Natural killer cell (primary cell): ENCODE data around the gene SPPL3. TPM values are rescaled to one million over a fixed set of nuclear protein-coding genes. Genes with fewer than 3 reads are reported as not detected.

Experiments used
- ATAC-seq, 3 donors: fragments of 150-1000 bp in 2 of 3; fragments of 200-7000 bp in 1 of 3; cut with Tn5 transposase; 1 replicate in 1 of 3; 2 replicates in 2 of 3; pipeline ENCODE4 v1.10.0; 2021; ENCODE audit warnings: mild to moderate bottlenecking in 2 of 3, moderate library complexity in 2 of 3
- DNase-seq, 2 donors: peaks; one replicate each; pipeline versions ENCODE4 v3.0.0 to v3.0.0-alpha.2; 2013 to 2021; ENCODE audit warnings: mixed read lengths in 1 of 2
- H3K27ac ChIP-seq: one replicate; pipeline ENCODE4 v1.5.1; 2013; ENCODE audit warnings: mild to moderate bottlenecking, low read length
- H3K27me3 ChIP-seq: one replicate; pipeline ENCODE4 v1.6.1; 2013; ENCODE audit warnings: low read length; ENCODE audit not compliant: control insufficient read depth, insufficient read depth
- H3K36me3 ChIP-seq: one replicate; pipeline ENCODE4 v1.6.1; 2013; ENCODE audit warnings: low read length; ENCODE audit not compliant: control insufficient read depth, insufficient read depth
- H3K4me1 ChIP-seq: one replicate; pipeline ENCODE4 v1.6.1; 2013; ENCODE audit warnings: low read length; ENCODE audit not compliant: control insufficient read depth, insufficient read depth
- H3K4me3 ChIP-seq: one replicate; pipeline ENCODE4 v1.5.1; 2013; ENCODE audit warnings: low read length
- H3K9me3 ChIP-seq: one replicate; pipeline ENCODE4 v1.6.1; 2013; ENCODE audit warnings: low read length; ENCODE audit not compliant: control insufficient read depth, insufficient read depth
- H3K27ac Mint-ChIP-seq, 2 donors: one replicate each; pipeline ENCODE4 v1.8.0; 2022; ENCODE audit warnings: mild to moderate bottlenecking in 2 of 2, mixed read lengths in 2 of 2, moderate library complexity in 1 of 2
- H3K27me3 Mint-ChIP-seq, 2 donors: one replicate each; pipeline ENCODE4 v1.8.0; 2022; ENCODE audit warnings: low read depth in 2 of 2, mixed read lengths in 2 of 2
- H3K36me3 Mint-ChIP-seq: one replicate; pipeline ENCODE4 v1.8.0; 2022; ENCODE audit warnings: mixed read lengths
- H3K4me1 Mint-ChIP-seq, 2 donors: one replicate each; pipeline ENCODE4 v1.8.0; 2022; ENCODE audit warnings: mixed read lengths in 2 of 2
- H3K4me3 Mint-ChIP-seq: one replicate; pipeline ENCODE4 v1.8.0; 2022; ENCODE audit warnings: mild to moderate bottlenecking, moderate library complexity, mixed read lengths
- H3K9me3 Mint-ChIP-seq, 2 donors: one replicate each; pipeline ENCODE4 v1.8.0; 2022; ENCODE audit warnings: mixed read lengths in 2 of 2
- WGBS: methylation state at CpG from one replicate; pipeline ENCODE4 v1.1.7; 2013; ENCODE audit warnings: missing lambda C conversion rate; ENCODE audit not compliant: insufficient coverage; 5-methylcytosine and 5-hydroxymethylcytosine counted together
- intact Hi-C: fragments of 100-400 bp; cut with micrococcal nuclease; formaldehyde crosslinking; loops from one replicate; pipeline ENCODE4 v1.14.2; 2022
- total RNA-seq, 4 donors: library from RNA; stranded (reverse); fragments of 120-200 nt in 1 of 4; gene quantifications; one replicate each; pipeline versions ENCODE4 v1.2.3 to v1.2.4, GENCODE V29; 2013 to 2022
- TF ChIP-seq, protein P1 (sequence below): fragments of 200-600 bp; IDR thresholded peaks from one replicate; pipeline ENCODE4 v1.8.0; 2022; ENCODE audit warnings: antibody characterized with exemption

The SPPL3 gene
- total RNA-seq, 3 donors from 2014 or later (not counting 1 experiment from before 2014, with no cell fraction given), result 31.5 to 40.2 (median 39.9) TPM

DNA sequence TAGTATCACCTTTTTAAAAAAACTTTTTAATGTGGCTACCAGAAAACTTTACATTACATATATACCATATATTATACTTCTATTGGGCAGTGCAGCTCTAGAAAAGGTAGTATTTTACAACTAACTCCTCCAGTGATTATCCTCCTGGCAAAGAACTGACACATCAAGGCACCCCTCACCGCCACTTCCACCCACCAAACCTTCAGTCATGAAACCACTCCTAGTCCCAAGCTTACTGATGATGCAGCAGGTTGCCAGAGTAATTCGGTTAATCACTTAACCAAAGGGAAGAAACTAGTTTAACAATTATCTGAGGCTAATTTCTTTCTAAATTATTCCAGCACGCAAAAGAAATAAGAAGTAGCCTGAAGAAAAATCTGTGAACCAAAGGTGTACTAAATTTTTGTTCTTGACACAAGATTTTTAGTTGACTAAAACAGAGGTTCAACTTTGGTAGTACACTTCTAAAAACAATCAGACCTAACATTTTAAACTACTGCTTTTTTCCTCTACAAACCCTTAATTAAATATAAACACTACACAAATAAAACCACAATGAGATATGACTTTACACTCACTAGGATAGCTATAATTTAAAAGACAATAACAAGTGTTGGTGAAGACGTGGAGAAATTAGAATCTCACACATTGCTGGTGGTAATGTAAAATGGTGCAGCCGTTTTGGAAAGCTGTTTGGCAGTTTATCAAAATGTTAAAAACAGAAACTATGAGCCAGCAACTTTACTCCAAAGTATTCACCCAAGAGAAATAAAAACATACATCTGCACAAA, 16.7 kb downstream of the SPPL3 start:
- no peak for DNase-seq
- WGBS, result 84% methylated on average over 2 of the region's 5 CpGs
- H3K36me3 ChIP-seq, result no peaks in the 10 kb centered on the region
- H3K27me3 ChIP-seq, result no peaks in the 10 kb centered on the region
- H3K9me3 Mint-ChIP-seq, result no peaks in the 10 kb centered on the region
- H3K4me1 Mint-ChIP-seq, result peaks cover 49 to 51% of the 10 kb centered on the region in 2 donors
- no peak overlapping the region for H3K27ac ChIP-seq
- H3K27me3 Mint-ChIP-seq, result no peaks in the 10 kb centered on the region
- intact Hi-C loops, result no loop called here
- H3K4me3 Mint-ChIP-seq, result no peak overlapping the region
- no peak overlapping the region for H3K4me3 ChIP-seq
- ATAC-seq, result no peak
- H3K9me3 ChIP-seq, result no peaks in the 10 kb centered on the region
- TF ChIP-seq, protein P1, sequence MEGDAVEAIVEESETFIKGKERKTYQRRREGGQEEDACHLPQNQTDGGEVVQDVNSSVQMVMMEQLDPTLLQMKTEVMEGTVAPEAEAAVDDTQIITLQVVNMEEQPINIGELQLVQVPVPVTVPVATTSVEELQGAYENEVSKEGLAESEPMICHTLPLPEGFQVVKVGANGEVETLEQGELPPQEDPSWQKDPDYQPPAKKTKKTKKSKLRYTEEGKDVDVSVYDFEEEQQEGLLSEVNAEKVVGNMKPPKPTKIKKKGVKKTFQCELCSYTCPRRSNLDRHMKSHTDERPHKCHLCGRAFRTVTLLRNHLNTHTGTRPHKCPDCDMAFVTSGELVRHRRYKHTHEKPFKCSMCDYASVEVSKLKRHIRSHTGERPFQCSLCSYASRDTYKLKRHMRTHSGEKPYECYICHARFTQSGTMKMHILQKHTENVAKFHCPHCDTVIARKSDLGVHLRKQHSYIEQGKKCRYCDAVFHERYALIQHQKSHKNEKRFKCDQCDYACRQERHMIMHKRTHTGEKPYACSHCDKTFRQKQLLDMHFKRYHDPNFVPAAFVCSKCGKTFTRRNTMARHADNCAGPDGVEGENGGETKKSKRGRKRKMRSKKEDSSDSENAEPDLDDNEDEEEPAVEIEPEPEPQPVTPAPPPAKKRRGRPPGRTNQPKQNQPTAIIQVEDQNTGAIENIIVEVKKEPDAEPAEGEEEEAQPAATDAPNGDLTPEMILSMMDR, result no peak
- peaks cover 19% of the 10 kb centered on the region for H3K4me1 ChIP-seq
- no peaks in the 10 kb centered on the region for H3K36me3 Mint-ChIP-seq
- H3K27ac Mint-ChIP-seq, result peak overlapping the region in 1 of 2 donors; percentile 11

DNA sequence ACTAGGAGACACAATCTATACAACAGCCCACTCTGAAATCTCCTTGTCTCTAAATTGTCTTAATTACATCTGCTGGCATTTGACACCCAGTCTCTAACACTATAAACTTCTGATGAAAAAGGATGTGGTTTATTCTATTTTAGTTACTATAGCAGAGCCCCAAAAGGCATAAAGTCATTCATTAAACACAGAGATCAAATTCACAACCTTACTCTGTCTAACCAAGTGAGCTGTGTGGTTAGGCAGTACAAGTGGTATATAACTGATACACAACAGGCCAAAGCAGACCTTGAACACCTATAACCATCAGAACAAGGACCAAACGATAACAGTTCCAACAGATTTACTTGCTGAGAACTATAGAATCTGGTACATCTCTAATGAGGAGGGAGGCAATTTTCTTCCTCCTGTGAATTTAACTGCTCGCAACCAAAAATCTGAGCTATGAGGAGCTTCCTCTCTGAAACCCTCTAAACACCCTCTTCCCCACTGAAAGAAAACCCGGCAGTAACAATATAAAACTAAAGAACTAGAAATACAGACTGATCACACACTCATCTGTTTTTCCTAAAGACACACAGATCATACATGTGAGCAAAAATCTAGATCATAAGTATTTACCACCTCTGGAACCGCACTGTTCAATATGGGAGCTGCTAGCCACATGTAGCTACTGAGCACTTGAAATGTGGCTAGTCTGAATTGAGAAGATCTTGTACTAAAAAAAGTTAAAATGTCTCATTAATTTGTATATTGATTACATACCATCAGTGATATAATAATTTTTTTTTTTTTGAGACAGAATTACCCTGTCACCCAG, 17.7 kb downstream of the SPPL3 start:
- Histone ChIP-seq H3K27ac (peak overlapping the region; percentile 54), H3K36me3 (no peaks in the 10 kb centered on the region), H3K27me3 (no peaks in the 10 kb centered on the region), H3K4me3 (no peak overlapping the region), H3K9me3 (no peaks in the 10 kb centered on the region), H3K4me1 (peaks cover 19% of the 10 kb centered on the region)
- Mint-ChIP-seq H3K27me3 (no peaks in the 10 kb centered on the region), H3K27ac (peak overlapping the region; percentile 82 to 84), H3K36me3 (no peaks in the 10 kb centered on the region), H3K9me3 (no peaks in the 10 kb centered on the region), H3K4me1 (peaks cover 52 to 54% of the 10 kb centered on the region in 2 donors), H3K4me3 (peak overlapping the region; percentile 66)
- DNase-seq, result peak in 1 of 2 donors; percentile 27
- TF ChIP-seq, protein P1, result no peak
- WGBS, result 11% methylated on average over 2 of the region's 4 CpGs
- intact Hi-C loops, result no loop called here
- peak; percentile 85 to 93 (median 92) for ATAC-seq

DNA sequence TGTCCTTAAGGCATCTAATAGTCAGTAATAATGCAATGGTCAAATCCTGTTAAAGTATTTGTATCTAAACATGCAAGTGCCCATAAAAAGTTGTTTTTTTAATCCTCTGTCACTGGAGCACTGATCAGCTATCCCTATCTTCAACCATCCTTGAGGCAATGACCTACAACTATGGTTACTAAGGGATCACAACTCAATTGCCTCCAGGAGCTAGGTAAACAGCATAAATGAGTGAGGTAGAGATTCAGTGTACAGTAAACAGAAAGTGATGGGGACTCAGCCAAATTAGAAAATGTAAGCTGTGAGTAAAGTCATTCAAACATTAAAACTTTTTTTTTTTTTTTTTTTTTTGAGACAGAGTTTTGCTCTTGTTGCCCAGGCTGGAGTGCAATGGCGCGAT, 18.6 kb downstream of the SPPL3 start:
- ATAC-seq (no peak), DNase-seq (no peak)
- H3K4me1 ChIP-seq, result peaks cover 19% of the 10 kb centered on the region
- H3K27ac Mint-ChIP-seq, result peak overlapping the region; percentile 82 to 84
- intact Hi-C loops, result no loop called here
- H3K36me3 Mint-ChIP-seq, result no peaks in the 10 kb centered on the region
- WGBS, result 93% methylated on average over 2 of the region's 2 CpGs
- no peaks in the 10 kb centered on the region for H3K9me3 ChIP-seq
- peaks cover 46 to 54% of the 10 kb centered on the region in 2 donors for H3K4me1 Mint-ChIP-seq
- no peaks in the 10 kb centered on the region for H3K27me3 Mint-ChIP-seq
- peak overlapping the region; percentile 11 for H3K27ac ChIP-seq
- no peaks in the 10 kb centered on the region for H3K9me3 Mint-ChIP-seq
- H3K36me3 ChIP-seq, result no peaks in the 10 kb centered on the region
- H3K27me3 ChIP-seq, result no peaks in the 10 kb centered on the region
- H3K4me3 Mint-ChIP-seq, result peak overlapping the region; percentile 17
- no peak overlapping the region for H3K4me3 ChIP-seq
- TF ChIP-seq, protein P1, result no peak
